Measurements from ENCODE around the gene AOPEP. TPM values are rescaled to one million over a fixed set of nuclear protein-coding genes. Genes with fewer than 3 reads are reported as not detected.

AOPEP gene
- total and polyA plus RNA-seq, 2 donors (not counting 3 experiments of a cell fraction or from before 2014, with no cell fraction given) = 20.2 to 41.6 TPM

DNA sequence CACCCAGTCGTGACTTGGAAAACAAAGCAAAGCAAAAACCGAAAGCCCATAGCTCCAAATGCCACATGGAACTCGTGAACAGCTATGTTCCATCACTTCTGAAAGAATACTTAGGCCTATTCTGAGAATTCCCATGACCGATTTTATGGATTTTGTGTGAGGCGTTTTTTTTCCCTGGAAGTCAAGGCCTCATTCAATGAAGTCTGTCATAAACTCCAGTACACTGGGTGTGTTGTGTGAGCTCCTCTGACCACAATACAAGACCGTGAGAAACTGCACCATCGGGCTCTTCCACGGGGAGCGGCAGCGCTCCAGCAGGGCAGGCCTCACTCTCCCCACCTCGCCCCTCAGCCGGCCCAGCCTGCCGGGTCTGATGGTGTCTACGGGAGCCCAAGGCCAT is 381.5 kb downstream of the AOPEP start:
- no peak for DNase-seq (ENCODE audit: low read depth, low spot score)
- H3K79me2 ChIP-seq (ENCODE audit: control insufficient read depth, insufficient read depth, low read length) = no peaks in the 10 kb centered on the region
- ChIA-PET POLR2A (no interaction called here), CTCF (no interaction called here)
- H3K36me3 ChIP-seq (ENCODE audit: control insufficient read depth in 2 of 2, extremely low read depth in 1 of 2, insufficient read depth in 2 of 2, low read length in 2 of 2) = peaks cover 2 to 4% of the 10 kb centered on the region in 2 experiments
- no peaks in the 10 kb centered on the region for H3K9me1 ChIP-seq (replicated peaks; ENCODE audit: control insufficient read depth, extremely low read depth, insufficient read depth, low read length)
- no peaks in the 10 kb centered on the region for H4K20me1 ChIP-seq (replicated peaks; ENCODE audit: control insufficient read depth, extremely low read depth, insufficient read depth, low read length)
- H3K9ac ChIP-seq (replicated peaks; ENCODE audit: extremely low read depth, insufficient read depth, low read length) = no peak overlapping the region
- no peaks in the 10 kb centered on the region for H3K27me3 ChIP-seq (ENCODE audit: control insufficient read depth in 2 of 2, insufficient read depth in 2 of 2, low read length in 2 of 2)
- TF ChIP-seq, protein P1, sequence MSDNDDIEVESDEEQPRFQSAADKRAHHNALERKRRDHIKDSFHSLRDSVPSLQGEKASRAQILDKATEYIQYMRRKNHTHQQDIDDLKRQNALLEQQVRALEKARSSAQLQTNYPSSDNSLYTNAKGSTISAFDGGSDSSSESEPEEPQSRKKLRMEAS (IDR thresholded peaks at IDR 0.05; ENCODE audit: insufficient read depth, insufficient read length) = no peak
- TF ChIP-seq POLR2A (IDR thresholded peaks at IDR 0.05; ENCODE audit: low read depth, low read length) = no peak
- no peak for TF ChIP-seq FOS (IDR thresholded peaks at IDR 0.05; ENCODE audit: borderline replicate concordance, insufficient read depth, low read length)
- no peak for TF ChIP-seq GATA2 (IDR thresholded peaks at IDR 0.05; ENCODE audit: insufficient read depth, insufficient read length, low read depth, low read length)
- no peak for TF ChIP-seq JUN (IDR thresholded peaks at IDR 0.05; ENCODE audit: borderline replicate concordance, insufficient read depth, insufficient read length, low read depth)
- no peak for TF ChIP-seq CTCF (IDR thresholded peaks at IDR 0.05; ENCODE audit: extremely low read depth in 1 of 2, insufficient read depth in 1 of 2, low read depth in 1 of 2, low read length in 2 of 2)
- TF ChIP-seq EZH2 (IDR thresholded peaks at IDR 0.05; ENCODE audit: borderline replicate concordance, low read depth, low read length, severe bottlenecking) = no peak
- intact Hi-C loops (cut with micrococcal nuclease) (no loop called here), dilution Hi-C loops (cut with MboI; ENCODE audit: extremely low pct_ligation_motif_present, low sequenced_read_pairs) (no loop called here)
- H2AFZ ChIP-seq (ENCODE audit: low read depth, low read length) = no peak overlapping the region
- BruUV-seq (replicated peaks) = no TSS peak
- no peak overlapping the region for H3K27ac ChIP-seq (ENCODE audit: insufficient read depth, low read depth, low read length)
- FAIRE-seq = no peak
- H3K4me2 ChIP-seq (ENCODE audit: insufficient read depth, low read length) = no peak overlapping the region
- no peaks in the 10 kb centered on the region for H3K9me3 ChIP-seq (replicated peaks; ENCODE audit: control insufficient read depth, insufficient read depth, low read length)
- H3K4me1 ChIP-seq (ENCODE audit: control insufficient read depth, extremely low read depth, insufficient read depth, low read length) = peaks cover 5% of the 10 kb centered on the region
- H3K4me3 ChIP-seq (replicated peaks in 1 of 3; ENCODE audit: insufficient read depth in 1 of 3, low read depth in 1 of 3, low read length in 3 of 3) = no peak overlapping the region

All from endothelial cell of umbilical vein (primary cell).